H7 (cell line): ENCODE data around the gene ZNF593. TPM values are rescaled to one million over a fixed set of nuclear protein-coding genes. Genes with fewer than 3 reads are reported as not detected.
A peak's percentile ranks its signal among the peaks of the same experiment; 100 is the strongest.

Source experiments
- DNase-seq: peaks from one replicate; pipeline ENCODE4 v3.0.0; 2012
- H3K27me3 ChIP-seq: 2 replicates; pipeline ENCODE4 v1.6.0; 2011; ENCODE audit warnings: mild to moderate bottlenecking, low read length; ENCODE audit not compliant: control insufficient read depth, insufficient read depth
- H3K36me3 ChIP-seq: replicated peaks from 2 replicates; pipeline ENCODE4 v1.5.1; 2011; ENCODE audit warnings: low read length; ENCODE audit not compliant: control insufficient read depth, insufficient read depth
- H3K4me3 ChIP-seq: 2 replicates; pipeline ENCODE4 v1.5.1; 2011; ENCODE audit warnings: low read depth, mild to moderate bottlenecking, control low read depth, low read length, moderate library complexity; ENCODE audit not compliant: insufficient read depth
- total RNA-seq: library from RNA; depleted of rRNA; stranded (reverse); fragments of >200 nt; shearing (Covaris generic); gene quantifications from 2 replicates; pipeline ENCODE4 v1.2.3, GENCODE V29; 2014

The ZNF593 gene
- total RNA-seq, 1 experiment from 2014 or later, result 59.0 TPM

DNA sequence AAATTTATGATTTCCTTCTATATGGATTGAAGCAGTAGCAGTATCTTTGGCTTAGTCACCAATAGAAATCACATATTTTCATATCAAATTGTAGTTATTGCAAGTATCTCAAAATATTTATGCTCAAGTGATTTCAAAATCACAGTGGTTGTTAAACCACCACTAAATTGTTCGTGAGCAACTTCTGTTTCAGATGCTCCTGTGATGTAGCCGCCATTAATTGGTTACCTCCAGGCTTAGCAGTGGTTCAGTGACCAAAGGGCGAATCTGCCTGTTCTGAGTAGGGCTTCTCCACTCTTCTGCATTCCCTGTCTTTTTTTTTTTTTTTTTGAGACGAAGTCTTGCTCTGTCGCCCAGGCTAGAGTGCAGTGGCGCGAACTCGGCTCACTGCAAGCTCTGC lies 5.6 kb downstream of the ZNF593 start:
- DNase-seq, result no peak
- Histone ChIP-seq H3K36me3 (peaks cover 4% of the 10 kb centered on the region), H3K4me3 (no peak overlapping the region), H3K27me3 (no peaks in the 10 kb centered on the region)

DNA sequence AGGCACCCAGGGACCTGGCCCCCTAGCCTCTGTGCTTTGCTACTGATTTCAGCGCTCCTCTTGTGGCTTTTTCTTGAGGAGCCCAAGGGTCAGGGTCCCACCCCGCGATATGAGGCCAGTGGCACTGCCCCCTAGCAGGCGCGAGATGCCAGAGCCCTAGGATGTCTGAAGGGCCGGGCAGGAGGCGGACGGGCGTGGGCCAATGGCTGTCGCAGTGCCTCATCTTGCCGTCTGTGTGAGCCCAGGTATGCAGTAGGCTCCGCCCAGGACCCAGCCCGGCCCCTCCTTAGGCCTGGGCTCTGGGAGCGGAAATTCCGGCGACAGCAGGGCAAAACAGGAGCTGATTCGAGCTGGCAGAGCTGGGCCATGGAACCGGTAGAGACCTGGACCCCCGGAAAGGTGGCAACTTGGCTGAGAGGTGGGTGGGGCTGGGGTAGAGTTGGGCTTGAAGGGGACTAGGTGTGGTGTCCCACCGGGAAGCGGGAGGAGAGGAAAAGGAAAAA lies 7.5 kb downstream of the ZNF593 start, which contains the start of gene CNKSR1:
CNKSR1 (plus strand) TSS at position 310 of the 503 bp plus-strand sequence; CDS start at position 367, 57 bp downstream.
- H3K36me3 ChIP-seq, result peaks cover 1% of the 10 kb centered on the region; the same call in 1 of the 2 replicates
- peak within 1 kb of the TSS; percentile 45 for H3K4me3 ChIP-seq
- H3K27me3 ChIP-seq, result no peaks in the 10 kb centered on the region
- peak; percentile 98 for DNase-seq

DNA sequence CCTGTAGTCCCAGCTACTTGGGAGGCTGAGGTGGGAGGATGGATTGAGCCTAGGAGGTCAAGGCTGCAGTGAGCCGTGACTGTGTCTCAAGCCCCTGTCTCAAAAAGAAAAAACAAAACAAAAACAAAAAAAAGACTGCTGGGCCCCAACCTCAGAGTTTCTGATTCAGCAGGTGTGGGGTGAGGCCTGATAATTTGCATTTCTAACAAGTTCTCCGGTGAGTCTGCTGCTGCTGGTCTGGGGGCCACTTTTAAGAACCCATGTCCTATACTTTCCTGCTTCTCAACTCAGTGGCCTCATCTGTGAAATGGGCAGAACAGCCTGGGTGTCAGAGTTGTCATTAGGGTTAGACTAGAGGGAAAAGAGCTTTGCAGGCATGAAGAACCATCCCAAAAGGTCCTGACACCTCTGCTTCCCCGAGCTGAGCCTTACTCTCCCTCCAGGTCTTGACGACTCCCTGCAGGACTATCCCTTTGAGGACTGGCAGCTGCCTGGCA lies 10.3 kb downstream of the ZNF593 start:
- H3K36me3 ChIP-seq, result peaks cover 1% of the 10 kb centered on the region
- H3K27me3 ChIP-seq, result no peaks in the 10 kb centered on the region
- no peak for DNase-seq
- no peak overlapping the region for H3K4me3 ChIP-seq

DNA sequence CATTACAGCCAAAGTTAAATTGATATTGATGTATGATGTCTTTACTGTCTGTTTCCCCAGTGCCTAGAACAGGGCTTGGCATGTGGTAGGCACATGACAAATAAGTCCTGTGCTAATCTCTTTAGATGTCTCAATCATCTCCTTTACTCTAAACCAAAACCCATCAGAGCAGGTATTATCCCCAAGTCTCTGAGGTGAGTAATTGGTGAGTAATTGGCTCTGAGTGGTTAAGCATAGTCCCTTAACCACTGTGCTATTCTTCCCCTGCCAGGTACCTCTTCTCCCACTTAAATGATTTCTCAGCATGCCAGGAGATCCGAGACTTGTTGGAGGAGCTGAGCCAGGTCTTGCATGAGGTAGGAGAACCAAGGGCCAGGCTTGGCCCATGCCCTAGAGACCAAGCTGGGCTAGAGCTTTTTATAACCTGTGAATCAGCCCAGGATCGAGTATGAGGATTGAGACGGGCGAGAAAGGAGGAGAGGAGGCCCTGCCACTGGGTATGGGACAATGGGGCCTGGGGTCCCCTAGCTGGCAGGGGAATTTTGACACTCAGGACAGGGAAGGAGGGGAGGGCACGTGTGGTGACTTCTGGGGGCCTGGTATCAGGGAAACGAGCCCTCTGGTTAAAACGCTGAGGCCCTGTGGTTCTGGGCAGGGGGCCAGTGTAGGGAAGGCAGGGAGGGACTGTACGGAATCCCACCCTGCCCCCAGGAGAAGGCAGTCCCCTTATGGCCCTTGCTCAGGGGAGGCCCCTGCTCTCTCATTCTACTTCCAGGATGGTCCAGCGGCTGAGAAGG lies 12.1 kb downstream of the ZNF593 start:
- Histone ChIP-seq H3K27me3 (no peaks in the 10 kb centered on the region), H3K36me3 (peaks cover 1% of the 10 kb centered on the region)
- DNase-seq, result no peak

DNA sequence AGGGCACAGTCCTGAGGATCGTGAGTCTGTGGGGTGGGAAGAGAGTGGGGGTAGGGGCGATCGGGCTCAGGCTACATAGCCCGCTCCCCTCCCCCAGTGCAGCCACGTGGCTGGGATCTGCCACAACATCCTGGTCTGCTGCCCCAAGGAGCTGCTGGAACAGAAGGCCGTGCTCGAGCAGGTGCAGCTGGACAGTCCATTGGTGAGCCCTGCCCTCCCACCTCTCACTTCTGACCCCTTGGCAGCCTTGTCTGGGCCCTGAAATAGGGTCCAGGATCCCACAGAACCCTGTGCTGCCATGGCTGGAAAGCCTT lies 12.6 kb downstream of the ZNF593 start:
- no peaks in the 10 kb centered on the region for H3K27me3 ChIP-seq
- no peak for DNase-seq
- no peak overlapping the region for H3K4me3 ChIP-seq
- H3K36me3 ChIP-seq, result peaks cover 1% of the 10 kb centered on the region

More for the DNA sequence above, 12.1 kb downstream of the ZNF593 start:
- H3K4me3 ChIP-seq, result no peak overlapping the region

DNA sequence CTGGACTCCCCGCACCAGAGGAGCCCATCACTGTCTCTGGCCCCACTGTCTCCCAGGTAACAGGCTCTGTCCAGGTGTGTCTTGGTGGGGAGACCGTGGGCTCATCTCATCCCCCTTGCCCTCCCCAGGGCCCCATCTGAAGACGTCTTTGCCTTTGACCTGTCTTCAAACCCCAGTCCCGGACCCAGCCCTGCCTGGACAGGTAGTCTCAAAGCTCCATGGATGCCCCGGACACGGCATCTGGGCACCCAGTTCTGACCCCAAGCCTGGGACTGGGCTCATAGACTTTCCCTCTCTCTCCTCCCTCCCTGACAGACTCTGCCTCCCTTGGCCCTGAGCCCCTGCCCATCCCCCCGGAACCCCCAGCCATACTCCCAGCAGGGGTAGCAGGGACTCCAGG lies 14.4 kb downstream of the ZNF593 start:
- Histone ChIP-seq H3K4me3 (no peak overlapping the region), H3K27me3 (no peaks in the 10 kb centered on the region), H3K36me3 (peaks cover 2% of the 10 kb centered on the region)
- DNase-seq, result peak; percentile 46

DNA sequence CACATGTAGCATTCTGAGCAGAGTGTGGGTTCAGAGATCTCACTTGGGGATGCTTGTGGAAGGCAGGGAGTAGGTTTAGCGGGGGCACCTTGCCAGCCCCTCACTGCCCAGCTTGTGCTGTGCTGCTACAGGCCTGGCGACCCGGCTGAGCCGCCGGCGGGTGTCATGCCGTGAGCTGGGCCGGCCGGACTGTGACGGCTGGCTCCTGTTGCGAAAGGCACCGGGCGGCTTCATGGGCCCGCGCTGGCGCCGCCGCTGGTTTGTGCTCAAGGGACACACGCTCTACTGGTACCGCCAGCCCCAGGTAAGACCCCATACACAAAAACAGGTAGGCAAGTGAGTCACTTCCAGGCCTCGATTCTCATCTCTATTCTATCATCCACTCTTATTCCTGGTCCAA lies 15.2 kb downstream of the ZNF593 start:
- H3K4me3 ChIP-seq, result no peak overlapping the region
- H3K36me3 ChIP-seq, result peaks cover 2% of the 10 kb centered on the region
- H3K27me3 ChIP-seq, result no peaks in the 10 kb centered on the region
- DNase-seq, result peak; percentile 48

DNA sequence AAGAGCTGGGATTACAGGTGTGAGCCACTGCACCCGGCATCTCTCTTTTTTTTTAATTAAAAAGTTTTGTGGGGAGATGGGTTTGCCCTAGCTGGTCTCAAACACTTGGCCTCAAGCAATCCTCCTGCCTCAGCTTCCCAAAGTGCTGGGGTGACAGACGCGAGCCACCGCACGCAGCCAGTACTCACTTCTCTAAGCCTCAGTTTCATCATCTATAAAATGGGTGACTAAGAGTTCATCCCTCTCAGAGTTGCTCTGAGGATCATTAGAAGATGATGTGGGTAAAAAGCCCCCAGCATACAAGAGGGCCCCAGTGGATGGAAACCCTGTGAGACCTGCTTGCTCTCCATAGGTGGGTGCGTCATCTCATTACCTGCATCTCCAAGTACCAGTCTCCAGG lies 18.2 kb downstream of the ZNF593 start:
- no peak for DNase-seq
- no peak overlapping the region for H3K4me3 ChIP-seq
- no peaks in the 10 kb centered on the region for H3K27me3 ChIP-seq
- peaks cover 1% of the 10 kb centered on the region for H3K36me3 ChIP-seq

DNA sequence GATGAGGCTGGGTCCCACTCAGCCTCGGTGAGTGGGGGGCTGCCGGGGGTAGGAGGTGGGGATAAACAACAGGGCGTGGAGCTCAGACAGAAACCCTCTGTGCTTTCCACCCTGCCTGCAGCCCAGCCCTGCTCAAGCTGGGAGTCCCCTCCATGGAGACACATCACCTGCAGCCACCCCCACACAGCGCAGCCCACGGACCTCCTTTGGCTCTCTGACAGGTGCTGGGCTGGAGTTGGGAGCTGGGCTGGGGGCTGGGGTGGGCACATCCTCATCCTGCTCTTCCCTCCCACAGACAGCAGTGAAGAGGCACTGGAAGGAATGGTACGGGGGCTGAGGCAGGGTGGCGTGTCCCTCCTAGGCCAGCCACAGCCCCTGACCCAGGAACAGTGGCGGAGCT lies 18.8 kb downstream of the ZNF593 start:
- Histone ChIP-seq H3K36me3 (peaks cover 1% of the 10 kb centered on the region), H3K4me3 (no peak overlapping the region), H3K27me3 (no peaks in the 10 kb centered on the region; the same call in 1 of the 2 replicates)
- no peak for DNase-seq

DNA sequence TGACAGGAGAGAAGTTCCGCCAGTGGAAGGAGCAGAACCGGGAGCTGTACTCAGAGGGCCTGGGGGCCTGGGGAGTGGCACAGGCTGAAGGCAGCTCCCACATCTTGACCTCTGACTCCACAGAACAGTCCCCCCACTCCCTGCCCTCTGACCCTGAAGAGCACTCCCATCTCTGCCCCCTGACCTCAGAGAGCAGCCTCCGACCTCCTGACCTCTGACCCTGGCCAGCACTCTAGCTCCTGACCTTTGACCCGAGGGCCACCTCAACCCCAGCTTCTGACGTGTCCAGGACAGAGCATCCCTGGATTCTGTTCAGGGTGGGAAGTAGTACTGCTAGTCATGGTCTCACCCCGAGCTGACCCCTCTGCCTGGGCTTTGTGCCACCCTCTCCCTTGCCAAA lies 19.6 kb downstream of the ZNF593 start:
- no peaks in the 10 kb centered on the region; the same call in 1 of the 2 replicates for H3K27me3 ChIP-seq
- no peak overlapping the region for H3K4me3 ChIP-seq
- peaks cover 1% of the 10 kb centered on the region for H3K36me3 ChIP-seq
- no peak for DNase-seq

DNA sequence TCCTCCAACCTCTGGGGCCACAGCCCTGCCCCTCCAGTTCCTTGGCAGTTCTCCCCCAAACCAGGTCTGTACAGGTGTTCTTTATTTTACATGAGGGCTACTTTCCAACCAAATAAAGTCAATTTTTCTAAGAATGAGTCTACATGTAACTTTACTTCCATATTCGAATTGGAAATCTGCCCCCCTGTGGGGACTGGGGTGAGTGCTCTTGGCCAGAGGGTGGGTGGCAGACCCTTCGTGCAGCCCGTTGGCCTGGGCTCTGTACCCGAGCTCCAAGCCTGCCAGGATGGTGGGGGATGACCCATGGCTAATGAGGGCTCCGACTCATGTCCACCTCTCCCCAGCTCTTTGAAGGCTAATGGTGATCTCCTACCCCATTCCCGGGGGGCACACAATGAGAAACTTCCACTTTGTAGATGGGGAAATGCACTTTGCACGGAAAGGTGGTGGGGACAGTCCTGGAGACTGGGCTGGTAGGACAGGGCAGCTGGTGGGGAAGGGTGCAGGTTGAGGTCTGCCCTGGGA lies 20.1 kb downstream of the ZNF593 start:
- peak; percentile 65 for DNase-seq
- H3K4me3 ChIP-seq, result no peak overlapping the region

DNA sequence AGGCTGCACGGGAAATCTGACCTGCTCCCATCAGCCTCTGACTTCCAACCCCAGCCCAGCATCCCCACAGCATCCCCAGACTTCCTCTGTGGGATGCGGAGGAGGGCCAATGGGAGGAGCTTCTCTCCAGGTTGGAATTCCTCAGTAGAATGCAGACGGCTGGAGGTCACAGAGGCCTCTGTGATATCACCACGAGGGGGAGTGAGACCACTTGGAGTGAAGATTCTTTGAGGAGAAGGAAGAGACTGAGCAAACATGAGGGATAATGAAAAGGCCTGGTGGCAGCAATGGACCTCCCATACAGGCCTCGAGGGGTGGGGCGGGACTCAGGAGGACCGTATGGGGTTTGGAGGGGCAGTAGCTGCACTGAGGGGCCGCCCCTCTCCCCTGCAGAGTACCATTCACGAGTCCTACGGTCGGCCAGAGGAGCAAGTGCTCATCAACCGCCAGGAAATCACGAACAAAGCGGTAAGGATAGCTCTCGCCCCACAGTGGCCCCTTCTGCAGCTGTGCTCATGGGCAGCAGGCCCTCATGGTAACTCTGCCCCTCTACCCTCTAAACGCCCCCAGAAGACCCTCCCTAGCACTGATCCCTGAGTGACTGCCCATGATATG lies 20.8 kb downstream of the ZNF593 start, which contains the start of gene CATSPER4:
CATSPER4 (plus strand) TSS at position 230 of the 615 bp plus-strand sequence; CDS start at position 256, 26 bp downstream.
- DNase-seq, result peak; percentile 96
- Histone ChIP-seq H3K36me3 (peaks cover 1% of the 10 kb centered on the region), H3K4me3 (no peak within 1 kb of the TSS), H3K27me3 (no peaks in the 10 kb centered on the region; the same call in 1 of the 2 replicates)

More for the DNA sequence above, 20.1 kb downstream of the ZNF593 start:
- Histone ChIP-seq H3K27me3 (no peaks in the 10 kb centered on the region; the same call in 1 of the 2 replicates), H3K36me3 (peaks cover 1% of the 10 kb centered on the region)

DNA sequence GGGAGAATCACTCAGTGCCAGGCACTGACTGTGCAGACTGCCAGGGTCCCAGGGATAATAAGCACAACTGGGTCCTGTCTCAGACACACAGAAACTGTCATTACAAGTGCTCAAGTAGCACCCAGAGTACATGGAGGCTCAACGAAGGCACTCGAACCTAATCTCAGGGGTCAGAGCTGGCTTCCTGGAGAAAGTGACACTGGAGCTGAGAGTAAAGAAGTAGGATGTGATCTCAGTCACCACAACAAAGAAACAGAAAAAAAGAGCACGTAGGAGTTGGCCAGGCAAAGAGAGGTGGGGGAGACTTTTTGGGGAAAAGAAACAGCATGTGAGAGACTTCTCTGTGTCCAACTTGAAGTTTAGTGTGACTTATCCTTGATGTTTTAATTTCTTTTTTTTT lies 22.0 kb downstream of the ZNF593 start:
- no peaks in the 10 kb centered on the region; the same call in 1 of the 2 replicates for H3K27me3 ChIP-seq
- H3K4me3 ChIP-seq, result no peak overlapping the region
- H3K36me3 ChIP-seq, result peaks cover 1% of the 10 kb centered on the region
- no peak for DNase-seq

DNA sequence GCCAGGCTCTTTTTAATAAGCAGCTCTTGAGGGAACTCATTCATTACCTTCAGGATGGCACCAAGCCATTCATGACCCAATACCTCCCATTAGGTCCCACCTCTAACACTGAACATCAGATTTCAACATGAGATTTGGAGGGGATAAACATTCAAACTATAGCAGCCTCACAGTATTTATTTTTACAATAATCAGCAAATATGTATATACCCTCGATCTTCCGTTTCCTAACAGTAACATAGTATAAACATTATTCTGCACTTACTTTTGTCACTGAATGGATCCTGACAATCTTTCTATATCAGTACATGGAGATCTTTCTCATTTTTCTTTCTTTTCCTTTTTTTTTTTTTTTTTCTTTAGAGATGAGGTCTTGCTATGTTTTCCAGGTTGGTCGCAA lies 26.1 kb downstream of the ZNF593 start:
- Histone ChIP-seq H3K27me3 (no peaks in the 10 kb centered on the region; the same call in 1 of the 2 replicates), H3K4me3 (no peak overlapping the region), H3K36me3 (no peaks in the 10 kb centered on the region)
- no peak for DNase-seq
